HG03064 (cell line): ENCODE data around the gene ARHGEF28.

ENCODE experiments used
- ATAC-seq: cut with Tn5 transposase; IDR thresholded peaks from one replicate; pipeline ENCODE4 v1.9.1; 2021; ENCODE audit warnings: low read depth; ENCODE audit not compliant: unreplicated experiment

Gene ARHGEF28

GRCh38 chr5:73764996-73765395 lies 139.0 kb downstream of the ARHGEF28 start:
- no peak for ATAC-seq

- ATAC-seq, result no peak
Observed at GRCh38 chr5:73766902-73767301, 140.9 kb downstream of the ARHGEF28 start.

GRCh38 chr5:73770172-73771025 lies 144.4 kb downstream of the ARHGEF28 start:
- ATAC-seq, result no peak

- no peak for ATAC-seq
Observed at GRCh38 chr5:73774924-73775323, 148.9 kb downstream of the ARHGEF28 start.

- no peak for ATAC-seq
Observed at GRCh38 chr5:73776405-73776804, 150.4 kb downstream of the ARHGEF28 start.

- ATAC-seq, result no peak
Observed at GRCh38 chr5:73777192-73777591, 151.2 kb downstream of the ARHGEF28 start.

- ATAC-seq, result no peak
Observed at GRCh38 chr5:73780302-73781080, 154.5 kb downstream of the ARHGEF28 start.

- ATAC-seq, result no peak
Observed at GRCh38 chr5:73781107-73781768, 155.2 kb downstream of the ARHGEF28 start.

- no peak for ATAC-seq
Observed at GRCh38 chr5:73783828-73784227, 157.8 kb downstream of the ARHGEF28 start.

GRCh38 chr5:73786043-73786831 lies 160.2 kb downstream of the ARHGEF28 start:
- ATAC-seq, result no peak

GRCh38 chr5:73789851-73790281 lies 163.9 kb downstream of the ARHGEF28 start:
- ATAC-seq, result no peak

GRCh38 chr5:73791389-73791788 lies 165.4 kb downstream of the ARHGEF28 start:
- no peak for ATAC-seq

GRCh38 chr5:73792687-73793320 lies 166.8 kb downstream of the ARHGEF28 start:
- ATAC-seq, result no peak

GRCh38 chr5:73793911-73794310 lies 167.9 kb downstream of the ARHGEF28 start:
- no peak for ATAC-seq

- no peak for ATAC-seq
Observed at GRCh38 chr5:73796164-73797131, 170.5 kb downstream of the ARHGEF28 start.

GRCh38 chr5:73797132-73797510 lies 171.1 kb downstream of the ARHGEF28 start:
- ATAC-seq, result no peak

- no peak for ATAC-seq
Observed at GRCh38 chr5:73799401-73799972, 173.5 kb downstream of the ARHGEF28 start.

- no peak for ATAC-seq
Observed at GRCh38 chr5:73801686-73802085, 175.7 kb downstream of the ARHGEF28 start.
